DMS53 (cell line): Measurements from ENCODE around the gene E2F4.

Experiments used
- DNase-seq: peaks from one replicate; lab custom pipeline; 2025; lab: John Stamatoyannopoulos, UW

E2F4 gene

GRCh38 chr16:67191995-67192681, at the start of gene E2F4:
Gene E2F4, plus strand, starts transcription at chr16:67192155. Its CDS starts 73 bp downstream, at chr16:67192228.
- DNase-seq: peak; percentile 96

GRCh38 chr16:67142342-67142741, 49.6 kb upstream of the E2F4 start:
- no peak for DNase-seq

- no peak for DNase-seq
These were observed 47.0 kb upstream of the E2F4 start for GRCh38 chr16:67144943-67145342.

GRCh38 chr16:67145746-67146145, 46.2 kb upstream of the E2F4 start:
- DNase-seq: no peak

GRCh38 chr16:67146523-67147357, 45.2 kb upstream of the E2F4 start:
- no peak for DNase-seq

- DNase-seq: no peak
These were observed 44.4 kb upstream of the E2F4 start for GRCh38 chr16:67147437-67148140.

- no peak for DNase-seq
These were observed 43.7 kb upstream of the E2F4 start for GRCh38 chr16:67148221-67148620.

- DNase-seq: no peak
These were observed 43.2 kb upstream of the E2F4 start for GRCh38 chr16:67148656-67149275.

GRCh38 chr16:67149276-67150046, 42.5 kb upstream of the E2F4 start:
- no peak for DNase-seq

- DNase-seq: peak; percentile 70
These were observed 41.7 kb upstream of the E2F4 start for GRCh38 chr16:67150047-67150832.

GRCh38 chr16:67150833-67151396, 41.0 kb upstream of the E2F4 start, which contains the start of gene B3GNT9:
Gene B3GNT9, minus strand, starts transcription at chr16:67150998. Its CDS starts 513 bp downstream, at chr16:67150485.
- peak; percentile 76 for DNase-seq

- peak; percentile 34 for DNase-seq
These were observed 40.4 kb upstream of the E2F4 start for GRCh38 chr16:67151431-67152097.

- DNase-seq: peak; percentile 45
These were observed 37.2 kb upstream of the E2F4 start for GRCh38 chr16:67154578-67155294.

- DNase-seq: peak; percentile 88
These were observed 36.4 kb upstream of the E2F4 start for GRCh38 chr16:67155295-67156142.

- no peak for DNase-seq
These were observed 35.7 kb upstream of the E2F4 start for GRCh38 chr16:67156143-67156844.

GRCh38 chr16:67157106-67157748, 34.7 kb upstream of the E2F4 start:
- DNase-seq: no peak
